ENCODE results near the gene RAB11A. TPM values are rescaled to one million over a fixed set of nuclear protein-coding genes. Genes with fewer than 3 reads are reported as not detected.

The RAB11A gene
- total RNA-seq, 1 experiment from 2014 or later: 245 TPM

- Mint-ChIP-seq H3K4me1 (peaks cover 22% of the 10 kb centered on the region), H3K4me3 (no peak overlapping the region), H3K36me3 (peaks cover 32% of the 10 kb centered on the region), H3K27ac (no peak overlapping the region), H3K27me3 (ENCODE audit: low read depth) (no peaks in the 10 kb centered on the region), H3K9me3 (no peaks in the 10 kb centered on the region)
- ChIA-PET POLR2A (no interaction called here), CTCF (interaction anchor here (1.6 to 1.8 kb wide), 2 partner anchors 15 to 39 kb away, joined by 9 to 12 read pairs; no protein-coding TSS in a partner anchor)
- ATAC-seq (no peak), DNase-seq (ENCODE audit: low spot score) (no peak)
- no peak for TF ChIP-seq STAT6 (CRISPR knock-in tag; conservative IDR thresholded peaks at IDR 0.05; ENCODE audit: low read depth)
- no peak for TF ChIP-seq OVOL2 (CRISPR knock-in tag; IDR thresholded peaks at IDR 0.05; ENCODE audit: borderline replicate concordance)
- TF ChIP-seq TEAD1 (CRISPR knock-in tag; IDR thresholded peaks at IDR 0.05): no peak
- no peak for TF ChIP-seq ZNF425 (CRISPR knock-in tag; conservative IDR thresholded peaks at IDR 0.05)
- TF ChIP-seq SOX15 (CRISPR knock-in tag; IDR thresholded peaks at IDR 0.05): no peak
- TF ChIP-seq CBFB (CRISPR knock-in tag; IDR thresholded peaks at IDR 0.05; ENCODE audit: low read depth): no peak
- TF ChIP-seq ZSCAN18 (CRISPR knock-in tag; IDR thresholded peaks at IDR 0.05): no peak
- TF ChIP-seq NR3C1 (CRISPR knock-in tag; conservative IDR thresholded peaks at IDR 0.05; ENCODE audit: low read depth): no peak
- TF ChIP-seq PRRX2 (CRISPR knock-in tag; IDR thresholded peaks at IDR 0.05): no peak
- no peak for TF ChIP-seq ZNF219 (CRISPR knock-in tag; IDR thresholded peaks at IDR 0.05; ENCODE audit: borderline replicate concordance)
- TF ChIP-seq KAT7 (CRISPR knock-in tag; IDR thresholded peaks at IDR 0.05; ENCODE audit: borderline replicate concordance): no peak
- no peak for TF ChIP-seq ARID4B (CRISPR knock-in tag; IDR thresholded peaks at IDR 0.05; ENCODE audit: borderline replicate concordance)
- TF ChIP-seq ZNF532 (CRISPR knock-in tag; IDR thresholded peaks at IDR 0.05; ENCODE audit: borderline replicate concordance): no peak
- no peak for TF ChIP-seq PRDM15 (CRISPR knock-in tag; IDR thresholded peaks at IDR 0.05)
- TF ChIP-seq JUN (CRISPR knock-in tag; IDR thresholded peaks at IDR 0.05): no peak
- no peak for TF ChIP-seq ZNF396 (CRISPR knock-in tag; IDR thresholded peaks at IDR 0.05; ENCODE audit: borderline replicate concordance)
- TF ChIP-seq ZBTB43 (CRISPR knock-in tag; IDR thresholded peaks at IDR 0.05): no peak
Measured at GRCh38 chr15:65901336-65901735, 32.0 kb downstream of the RAB11A start.

Data from WTC11 (cell line).